Neuronal stem cell (in vitro differentiated cells): ENCODE results near the gene PCBP4.
A peak's percentile ranks its signal among the peaks of the same experiment; 100 is the strongest.

Experiments used
- DNase-seq: peaks from one replicate; pipeline ENCODE4 v3.0.0-alpha.2; 2013; ENCODE audit warnings: low spot score
- H2AFZ ChIP-seq: one replicate; pipeline ENCODE4 v1.6.1; 2013; ENCODE audit warnings: mild to moderate bottlenecking, low read length, inconsistent platforms
- H2AK5ac ChIP-seq: 2 replicates; pipeline ENCODE4 v1.6.1; 2013; ENCODE audit warnings: low read depth, mild to moderate bottlenecking, inconsistent platforms, low read length, moderate library complexity, mixed read lengths
- H2BK120ac ChIP-seq: 2 replicates; pipeline ENCODE4 v1.6.1; 2013; ENCODE audit warnings: low read depth, mild to moderate bottlenecking, inconsistent platforms, low read length, moderate library complexity, mixed read lengths
- H2BK12ac ChIP-seq: one replicate; pipeline ENCODE4 v1.6.1; 2013; ENCODE audit warnings: low read length, inconsistent platforms
- H2BK15ac ChIP-seq: 2 replicates; pipeline ENCODE4 v1.6.1; 2013; ENCODE audit warnings: mild to moderate bottlenecking, low read length, inconsistent platforms, mixed read lengths
- H2BK5ac ChIP-seq: one replicate; pipeline ENCODE4 v1.6.1; 2013; ENCODE audit warnings: inconsistent platforms, mild to moderate bottlenecking, low read length, moderate library complexity
- H3K14ac ChIP-seq: one replicate; pipeline ENCODE4 v1.6.1; 2013; ENCODE audit warnings: low read length, inconsistent platforms
- H3K18ac ChIP-seq: 2 replicates; pipeline ENCODE4 v1.6.1; 2013; ENCODE audit warnings: low read length, inconsistent platforms
- H3K23ac ChIP-seq: 2 replicates; pipeline ENCODE4 v1.6.1; 2013; ENCODE audit warnings: low read depth, mild to moderate bottlenecking, mixed read lengths, low read length, inconsistent platforms; ENCODE audit not compliant: poor library complexity
- H3K27ac ChIP-seq: replicated peaks from 3 replicates; pipeline ENCODE4 v1.5.1; 2013; ENCODE audit warnings: low read length, inconsistent platforms
- H3K27me3 ChIP-seq, 3 experiments: 2 replicates each; pipeline ENCODE4 v1.6.1; 2013; ENCODE audit warnings: low read length in 3 of 3, mild to moderate bottlenecking in 2 of 3, inconsistent platforms in 1 of 3, low read depth in 1 of 3, mixed read lengths in 1 of 3, moderate library complexity in 1 of 3; ENCODE audit not compliant: control insufficient read depth in 3 of 3, insufficient read depth in 3 of 3
- H3K36me3 ChIP-seq, 2 donors: replicated peaks in 1 of 2; 2 replicates each; pipeline ENCODE4 v1.6.1; 2013; ENCODE audit warnings: low read length in 2 of 2; ENCODE audit not compliant: control insufficient read depth in 2 of 2, insufficient read depth in 2 of 2
- H3K4ac ChIP-seq: 2 replicates; pipeline ENCODE4 v1.6.1; 2013; ENCODE audit warnings: inconsistent platforms, mild to moderate bottlenecking, low read length, moderate library complexity
- H3K4me1 ChIP-seq, 2 donors: 1 replicate in 1 of 2; 2 replicates in 1 of 2; pipeline ENCODE4 v1.6.1; 2013; ENCODE audit warnings: low read length in 2 of 2, low read depth in 1 of 2; ENCODE audit not compliant: control insufficient read depth in 2 of 2, insufficient read depth in 1 of 2
- H3K4me2 ChIP-seq: one replicate; pipeline ENCODE4 v1.6.1; 2013; ENCODE audit warnings: mild to moderate bottlenecking, low read length, inconsistent platforms; ENCODE audit not compliant: insufficient read depth, poor library complexity, severe bottlenecking
- H3K4me3 ChIP-seq, 2 donors: 2 replicates each; pipeline ENCODE4 v1.5.1; 2013; ENCODE audit warnings: low read length in 2 of 2, mild to moderate bottlenecking in 2 of 2, inconsistent platforms in 1 of 2, moderate library complexity in 1 of 2
- H3K79me1 ChIP-seq: one replicate; pipeline ENCODE4 v1.6.1; 2013; ENCODE audit warnings: low read depth, mild to moderate bottlenecking, inconsistent platforms, low read length, moderate library complexity
- H3K9ac ChIP-seq: one replicate; pipeline ENCODE4 v1.6.1; 2013; ENCODE audit warnings: mild to moderate bottlenecking, low read depth, low read length, inconsistent platforms; ENCODE audit not compliant: poor library complexity
- H3K9me3 ChIP-seq, 2 donors: replicated peaks in 1 of 2; 2 replicates each; pipeline versions ENCODE3 to v1.6.1; 2013; ENCODE audit warnings: low read length in 2 of 2, mild to moderate bottlenecking in 2 of 2, inconsistent platforms in 1 of 2, low read depth in 1 of 2, mixed read lengths in 1 of 2, moderate library complexity in 1 of 2; ENCODE audit not compliant: control insufficient read depth in 2 of 2, insufficient read depth in 1 of 2
- H4K8ac ChIP-seq: one replicate; pipeline ENCODE4 v1.6.1; 2013; ENCODE audit warnings: low read depth, mild to moderate bottlenecking, inconsistent platforms, low read length, moderate library complexity
- H4K91ac ChIP-seq: one replicate; pipeline ENCODE4 v1.6.1; 2013; ENCODE audit warnings: low read length, low read depth, mild to moderate bottlenecking, inconsistent platforms; ENCODE audit not compliant: poor library complexity
- WGBS, 2 donors: extraction: QIAGEN DNeasy Blood & Tissue Kit; methylation state at CpG; one replicate each; pipeline ENCODE4 v1.1.7; 2013; ENCODE audit warnings: missing lambda C conversion rate in 2 of 2, mixed read lengths in 1 of 2; ENCODE audit not compliant: insufficient read length in 2 of 2, insufficient replicate concordance in 1 of 2; ENCODE audit errors: extremely low coverage in 2 of 2; 5-methylcytosine and 5-hydroxymethylcytosine counted together

PCBP4 gene

GRCh38 chr3:51970606-51971300, 3.5 kb upstream of the PCBP4 start:
- H3K18ac ChIP-seq = no peak overlapping the region
- peaks cover 0 to 2% (median 0%) of the 10 kb centered on the region in 3 experiments for H3K27me3 ChIP-seq
- WGBS, 2 donors = no CpG with 5 or more reads among the region's 6 CpGs
- no peak overlapping the region for H2BK15ac ChIP-seq
- H3K27ac ChIP-seq = no peak overlapping the region
- peaks cover 5% of the 10 kb centered on the region for H3K79me1 ChIP-seq
- H3K14ac ChIP-seq = no peak overlapping the region
- peak overlapping the region; percentile 4 for H2AK5ac ChIP-seq
- H4K91ac ChIP-seq = no peak overlapping the region
- H2BK120ac ChIP-seq = no peak overlapping the region
- H3K4me1 ChIP-seq = peaks cover 43 to 44% of the 10 kb centered on the region in 2 donors
- H3K36me3 ChIP-seq = no peaks in the 10 kb centered on the region
- no peak overlapping the region for H2BK5ac ChIP-seq
- H2BK12ac ChIP-seq = no peak overlapping the region
- H2AFZ ChIP-seq = no peak overlapping the region
- H3K4me2 ChIP-seq = no peak overlapping the region
- no peak overlapping the region for H3K9ac ChIP-seq
- H3K9me3 ChIP-seq = no peaks in the 10 kb centered on the region
- H4K8ac ChIP-seq = no peak overlapping the region
- no peak for DNase-seq
- no peak overlapping the region for H3K4ac ChIP-seq
- no peak overlapping the region for H3K23ac ChIP-seq
- H3K4me3 ChIP-seq = no peak overlapping the region

- Histone ChIP-seq H3K4me2 (no peak overlapping the region), H3K79me1 (peaks cover 5% of the 10 kb centered on the region), H2BK12ac (peak overlapping the region; percentile 14), H2AFZ (no peak overlapping the region), H4K8ac (no peak overlapping the region), H2BK120ac (no peak overlapping the region), H3K4me1 (peaks cover 46 to 48% of the 10 kb centered on the region in 2 donors), H3K4ac (no peak overlapping the region), H2BK5ac (peak overlapping the region; percentile 69), H3K14ac (no peak overlapping the region), H3K27me3 (no peaks in the 10 kb centered on the region), H3K23ac (no peak overlapping the region), H2BK15ac (peak overlapping the region; percentile 13), H3K36me3 (no peaks in the 10 kb centered on the region), H4K91ac (no peak overlapping the region), H3K27ac (no peak overlapping the region), H3K18ac (peak overlapping the region; percentile 53), H3K9me3 (no peaks in the 10 kb centered on the region), H2AK5ac (peak overlapping the region; percentile 49), H3K4me3 (no peak overlapping the region), H3K9ac (no peak overlapping the region)
- WGBS, 2 donors = no CpG with 5 or more reads among the region's 4 CpGs
- no peak for DNase-seq
Measured at GRCh38 chr3:51969841-51970240, 2.6 kb upstream of the PCBP4 start.

GRCh38 chr3:51968883-51969678, 1.8 kb upstream of the PCBP4 start:
- Histone ChIP-seq H3K9ac (peak overlapping the region; percentile 38), H2BK12ac (peak overlapping the region; percentile 93), H2AK5ac (peak overlapping the region; percentile 77), H3K79me1 (peaks cover 6% of the 10 kb centered on the region), H2BK5ac (peak overlapping the region; percentile 97), H2BK15ac (peak overlapping the region; percentile 13), H3K14ac (peak overlapping the region; percentile 40), H3K4ac (no peak overlapping the region), H3K18ac (peak overlapping the region; percentile 73), H4K91ac (peak overlapping the region; percentile 90), H3K9me3 (no peaks in the 10 kb centered on the region), H3K27me3 (no peaks in the 10 kb centered on the region), H4K8ac (no peak overlapping the region), H2BK120ac (peak overlapping the region; percentile 69), H3K23ac (no peak overlapping the region), H3K4me3 (peak overlapping the region; percentile 10 to 60), H3K4me2 (peak overlapping the region; percentile 69), H2AFZ (no peak overlapping the region), H3K4me1 (peaks cover 44 to 48% of the 10 kb centered on the region in 2 donors), H3K36me3 (no peaks in the 10 kb centered on the region), H3K27ac (peak overlapping the region; percentile 86)
- DNase-seq = no peak
- no CpG with 5 or more reads among the region's 6 CpGs for WGBS, 2 donors
